NAMALWA (cell line): ENCODE results near the gene CHAMP1.

Source experiments
- DNase-seq: peaks from one replicate; pipeline ENCODE4 v3.0.0-alpha.2; 2015; ENCODE audit warnings: low spot score

CHAMP1 gene

GRCh38 chr13:114298866-114299265, 15.4 kb upstream of the CHAMP1 start:
- no peak for DNase-seq

GRCh38 chr13:114299604-114300305, 14.5 kb upstream of the CHAMP1 start:
- no peak for DNase-seq

- DNase-seq: no peak
Observed at GRCh38 chr13:114303700-114304327, 10.5 kb upstream of the CHAMP1 start.

GRCh38 chr13:114304346-114305034, 9.8 kb upstream of the CHAMP1 start:
- no peak for DNase-seq

- no peak for DNase-seq
Observed at GRCh38 chr13:114309086-114309485, 5.2 kb upstream of the CHAMP1 start.

GRCh38 chr13:114309806-114310410, 4.4 kb upstream of the CHAMP1 start:
- no peak for DNase-seq

GRCh38 chr13:114310956-114311355, 3.3 kb upstream of the CHAMP1 start:
- DNase-seq: no peak

GRCh38 chr13:114311387-114311786, 2.9 kb upstream of the CHAMP1 start:
- peak; percentile 38 for DNase-seq

- DNase-seq: no peak
Observed at GRCh38 chr13:114311908-114312307, 2.4 kb upstream of the CHAMP1 start.

GRCh38 chr13:114313061-114313860, 1.0 kb upstream of the CHAMP1 start:
- DNase-seq: peak; percentile 73

- DNase-seq: peak; percentile 80
Observed at GRCh38 chr13:114315074-114315785, 927 bp downstream of the CHAMP1 start.

- DNase-seq: no peak
Observed at GRCh38 chr13:114318624-114319023, 4.3 kb downstream of the CHAMP1 start.

- DNase-seq: no peak
Observed at GRCh38 chr13:114319441-114319913, 5.2 kb downstream of the CHAMP1 start.

- no peak for DNase-seq
Observed at GRCh38 chr13:114320065-114320464, 5.8 kb downstream of the CHAMP1 start.

- DNase-seq: no peak
Observed at GRCh38 chr13:114321256-114321655, 7.0 kb downstream of the CHAMP1 start.

GRCh38 chr13:114323349-114323748, 9.0 kb downstream of the CHAMP1 start:
- DNase-seq: no peak

GRCh38 chr13:114324334-114324733, 10.0 kb downstream of the CHAMP1 start:
- no peak for DNase-seq

- DNase-seq: no peak
Observed at GRCh38 chr13:114325729-114326128, 11.4 kb downstream of the CHAMP1 start.

- DNase-seq: no peak
Observed at GRCh38 chr13:114328034-114328433, 13.7 kb downstream of the CHAMP1 start.

GRCh38 chr13:114328595-114328994, 14.3 kb downstream of the CHAMP1 start:
- DNase-seq: no peak

- no peak for DNase-seq
Observed at GRCh38 chr13:114330086-114330485, 15.8 kb downstream of the CHAMP1 start.
